Measurements from ENCODE around the gene PRAMEF1. TPM values are rescaled to one million over a fixed set of nuclear protein-coding genes. Genes with fewer than 3 reads are reported as not detected.

Gene PRAMEF1
- total RNA-seq, 4 donors from 2014 or later, result not detected

DNA sequence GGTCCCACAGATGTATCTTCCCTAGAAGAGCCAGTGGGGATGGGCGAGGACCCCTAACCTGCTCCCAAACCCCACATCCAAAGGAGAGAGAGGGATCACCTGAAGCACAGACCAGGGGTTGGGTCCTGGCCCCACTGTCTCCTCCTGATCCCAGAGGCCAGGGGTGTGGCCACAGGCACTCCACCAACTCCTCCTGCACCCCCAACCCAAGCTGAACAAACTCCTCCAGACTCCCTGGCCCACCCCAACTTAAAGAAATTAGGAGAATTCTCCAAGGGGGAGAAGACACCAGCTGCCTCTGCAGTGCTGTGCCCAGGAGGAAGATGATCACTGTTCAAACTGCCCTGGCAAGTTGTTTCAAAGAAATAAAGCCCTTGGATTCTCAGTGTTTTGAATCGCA, 22.2 kb upstream of the PRAMEF1 start:
- no peak for ATAC-seq
- Histone ChIP-seq H3K27me3 (peaks cover 46% of the 10 kb centered on the region), H3K27ac (no peak overlapping the region), H3K4me3 (no peak overlapping the region), H3K9me3 (peaks cover 0 to 10% (median 0%) of the 10 kb centered on the region in 3 donors), H3K4me1 (no peaks in the 10 kb centered on the region), H3K36me3 (no peaks in the 10 kb centered on the region)
- TF ChIP-seq POLR2A (IDR thresholded peaks at IDR 0.05) (no peak), EP300 (IDR thresholded peaks at IDR 0.05) (no peak), POLR2AphosphoS5 (IDR thresholded peaks at IDR 0.05) (no peak)
- TF ChIP-seq, protein P1, sequence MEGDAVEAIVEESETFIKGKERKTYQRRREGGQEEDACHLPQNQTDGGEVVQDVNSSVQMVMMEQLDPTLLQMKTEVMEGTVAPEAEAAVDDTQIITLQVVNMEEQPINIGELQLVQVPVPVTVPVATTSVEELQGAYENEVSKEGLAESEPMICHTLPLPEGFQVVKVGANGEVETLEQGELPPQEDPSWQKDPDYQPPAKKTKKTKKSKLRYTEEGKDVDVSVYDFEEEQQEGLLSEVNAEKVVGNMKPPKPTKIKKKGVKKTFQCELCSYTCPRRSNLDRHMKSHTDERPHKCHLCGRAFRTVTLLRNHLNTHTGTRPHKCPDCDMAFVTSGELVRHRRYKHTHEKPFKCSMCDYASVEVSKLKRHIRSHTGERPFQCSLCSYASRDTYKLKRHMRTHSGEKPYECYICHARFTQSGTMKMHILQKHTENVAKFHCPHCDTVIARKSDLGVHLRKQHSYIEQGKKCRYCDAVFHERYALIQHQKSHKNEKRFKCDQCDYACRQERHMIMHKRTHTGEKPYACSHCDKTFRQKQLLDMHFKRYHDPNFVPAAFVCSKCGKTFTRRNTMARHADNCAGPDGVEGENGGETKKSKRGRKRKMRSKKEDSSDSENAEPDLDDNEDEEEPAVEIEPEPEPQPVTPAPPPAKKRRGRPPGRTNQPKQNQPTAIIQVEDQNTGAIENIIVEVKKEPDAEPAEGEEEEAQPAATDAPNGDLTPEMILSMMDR (IDR thresholded peaks at IDR 0.05), result no peak
- 0 to 21% methylated on average over 1 of the region's 2 CpGs for WGBS, 2 donors (ENCODE audit: low coverage in 1 of 2)

DNA sequence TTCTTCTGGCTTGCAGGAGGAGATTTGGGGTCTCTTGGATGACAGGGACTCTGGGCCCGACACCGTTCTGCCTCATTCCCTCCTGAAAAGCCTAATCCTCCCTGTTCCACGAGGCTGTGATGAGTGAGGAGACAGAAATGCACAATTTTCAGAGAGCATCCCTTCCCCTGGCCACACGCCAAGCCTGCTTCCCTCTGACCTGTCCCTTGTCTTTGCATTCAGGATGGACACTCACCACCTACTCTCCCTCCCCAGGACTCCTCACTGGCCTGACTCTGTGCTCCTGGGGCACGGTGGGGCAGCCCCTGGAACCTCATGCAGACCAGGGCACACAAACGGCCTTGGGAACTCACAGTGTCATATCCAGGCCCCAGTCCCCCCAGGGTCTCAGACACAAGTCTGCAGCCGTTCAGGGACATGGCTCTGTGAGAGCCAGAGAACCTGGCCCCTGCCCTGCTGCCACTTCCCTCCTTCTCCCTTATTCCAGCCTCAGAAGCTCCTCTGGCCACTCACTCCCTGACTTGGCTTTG, 21.2 kb upstream of the PRAMEF1 start:
- 32 to 37% methylated on average over 2 to 5 of the region's 7 CpGs for WGBS, 2 donors (ENCODE audit: low coverage in 1 of 2)
- TF ChIP-seq POLR2A (IDR thresholded peaks at IDR 0.05) (no peak), POLR2AphosphoS5 (IDR thresholded peaks at IDR 0.05) (no peak)
- TF ChIP-seq, protein P1 (IDR thresholded peaks at IDR 0.05), result no peak
- H3K9me3 ChIP-seq, result peaks cover 0 to 10% (median 0%) of the 10 kb centered on the region in 3 donors
- no peak overlapping the region for H3K27ac ChIP-seq
- H3K4me1 ChIP-seq, result no peaks in the 10 kb centered on the region
- H3K36me3 ChIP-seq, result no peaks in the 10 kb centered on the region
- ATAC-seq, result no peak
- peaks cover 50% of the 10 kb centered on the region for H3K27me3 ChIP-seq
- no peak overlapping the region for H3K4me3 ChIP-seq

DNA sequence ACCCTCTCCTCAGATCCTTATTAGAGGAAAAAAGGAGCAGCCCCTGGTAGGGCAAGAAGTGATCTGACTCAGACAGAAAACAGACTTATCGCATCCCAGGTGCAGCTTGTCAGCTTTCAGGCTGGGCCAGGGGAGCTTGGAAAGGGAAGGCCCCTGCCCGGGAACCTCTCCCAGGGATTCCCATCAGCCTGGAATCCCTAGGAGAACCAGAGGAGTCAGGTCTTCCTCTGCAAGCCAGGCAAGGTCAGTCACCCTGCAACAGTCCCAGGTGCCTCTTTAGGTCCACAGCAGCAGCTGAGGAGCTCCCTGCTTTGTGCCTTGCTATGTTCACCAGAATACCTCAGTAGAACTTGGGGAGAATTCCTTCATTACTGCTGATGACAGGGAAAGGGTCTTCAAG, 20.6 kb upstream of the PRAMEF1 start:
- Histone ChIP-seq H3K4me3 (no peak overlapping the region), H3K36me3 (no peaks in the 10 kb centered on the region), H3K4me1 (no peaks in the 10 kb centered on the region), H3K9me3 (peaks cover 0 to 10% (median 0%) of the 10 kb centered on the region in 3 donors), H3K27me3 (peaks cover 56% of the 10 kb centered on the region), H3K27ac (no peak overlapping the region)
- no peak for TF ChIP-seq POLR2AphosphoS5 (IDR thresholded peaks at IDR 0.05)
- no peak for ATAC-seq
- WGBS, 2 donors (ENCODE audit: low coverage in 1 of 2), result no CpG with 5 or more reads among the region's 2 CpGs

DNA sequence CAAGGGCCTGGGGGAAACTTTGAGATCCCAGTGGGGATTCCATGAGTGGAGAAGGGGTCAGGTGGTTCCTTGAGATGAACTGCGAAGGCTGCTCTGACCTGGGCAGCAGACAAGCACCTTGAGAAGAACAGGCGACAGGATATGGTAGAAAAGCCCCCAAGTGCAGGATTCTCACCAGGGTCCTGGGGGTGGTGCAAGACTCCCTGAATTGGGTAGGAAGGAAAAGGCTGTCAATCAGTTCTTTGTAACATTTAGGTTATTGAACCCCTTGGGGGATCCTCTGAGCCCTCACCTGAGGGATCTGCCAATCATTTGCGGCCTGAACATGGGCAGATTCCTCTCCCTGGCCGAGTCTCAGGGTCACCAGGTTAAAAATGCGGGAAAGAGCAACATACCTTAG, 20.0 kb upstream of the PRAMEF1 start:
- 70 to 73% methylated on average over 2 to 3 of the region's 5 CpGs for WGBS, 2 donors (ENCODE audit: low coverage in 1 of 2)
- H3K4me3 ChIP-seq, result no peak overlapping the region
- no peak for ATAC-seq
- H3K4me1 ChIP-seq, result no peaks in the 10 kb centered on the region
- peaks cover 61% of the 10 kb centered on the region for H3K27me3 ChIP-seq
- H3K9me3 ChIP-seq, result peaks cover 0 to 10% (median 0%) of the 10 kb centered on the region in 3 donors
- no peak for TF ChIP-seq EP300 (IDR thresholded peaks at IDR 0.05)
- no peak for TF ChIP-seq POLR2A (IDR thresholded peaks at IDR 0.05)
- TF ChIP-seq POLR2AphosphoS5 (IDR thresholded peaks at IDR 0.05), result no peak
- TF ChIP-seq, protein P1 (IDR thresholded peaks at IDR 0.05), result no peak
- H3K27ac ChIP-seq, result no peak overlapping the region
- H3K36me3 ChIP-seq, result no peaks in the 10 kb centered on the region

DNA sequence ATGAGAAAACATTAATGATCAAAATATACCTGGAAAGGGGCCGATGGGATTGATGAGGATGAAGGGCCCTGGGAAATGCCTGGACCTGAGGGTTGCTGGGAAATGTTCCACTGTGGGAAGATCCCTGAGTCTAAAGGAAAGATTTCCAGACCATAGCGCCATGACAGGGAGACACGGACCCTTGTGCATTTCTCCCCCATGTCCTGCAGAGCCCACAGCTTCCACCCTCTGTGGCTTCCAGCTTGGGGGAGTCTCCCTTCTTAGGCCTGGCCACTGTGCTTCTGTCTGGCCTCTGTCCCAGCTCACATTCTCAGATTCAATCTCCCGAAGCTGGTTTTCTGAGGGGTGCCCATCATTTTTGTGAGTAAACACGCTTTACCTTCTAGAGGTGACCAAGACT, 18.7 kb upstream of the PRAMEF1 start:
- TF ChIP-seq POLR2A (IDR thresholded peaks at IDR 0.05), result no peak
- TF ChIP-seq, protein P1 (IDR thresholded peaks at IDR 0.05), result no peak
- no peak for TF ChIP-seq EP300 (IDR thresholded peaks at IDR 0.05)
- TF ChIP-seq POLR2AphosphoS5 (IDR thresholded peaks at IDR 0.05), result no peak
- H3K4me1 ChIP-seq, result no peaks in the 10 kb centered on the region
- no peak overlapping the region for H3K4me3 ChIP-seq
- ATAC-seq, result no peak
- H3K27ac ChIP-seq, result no peak overlapping the region
- WGBS, 2 donors (ENCODE audit: low coverage in 1 of 2), result 67 to 82% methylated on average over 5 of the region's 5 CpGs
- H3K9me3 ChIP-seq, result peaks cover 0 to 3% (median 0%) of the 10 kb centered on the region in 3 donors
- H3K27me3 ChIP-seq, result peaks cover 58% of the 10 kb centered on the region
- no peaks in the 10 kb centered on the region for H3K36me3 ChIP-seq

All from gastroesophageal sphincter (tissue), 4 donors.